H1 (cell line): Measurements from ENCODE around the gene HECTD4. TPM values are rescaled to one million over a fixed set of nuclear protein-coding genes. Genes with fewer than 3 reads are reported as not detected.

Experiments
- ASH2L ChIP-seq: fragments of 200-600, 300-600 bp; sonication (generic); IDR thresholded peaks from one replicate; pipeline ENCODE4 v1.7.1; 2017; ENCODE audit warnings: low read length
- BACH1 ChIP-seq: IDR thresholded peaks from 2 replicates; pipeline ENCODE4 v1.6.1; 2012; ENCODE audit warnings: low read length, improper control_type of control experiment
- CBX8 ChIP-seq: fragments of 300-800, 300-1000 bp; sonication (generic); IDR thresholded peaks from 2 replicates; pipeline ENCODE4 v1.7.1; 2016; ENCODE audit warnings: low read depth, low read length, borderline replicate concordance
- CHD1 ChIP-seq: IDR thresholded peaks from 2 replicates; pipeline ENCODE4 v1.6.1; 2012; ENCODE audit warnings: low read depth, low read length, improper control_type of control experiment
- CHD7 ChIP-seq: fragments of 300-600 bp; sonication (generic); IDR thresholded peaks from 2 replicates; pipeline ENCODE4 v1.7.1; 2012; ENCODE audit warnings: low read length, moderate library complexity, mild to moderate bottlenecking, inconsistent platforms; ENCODE audit not compliant: insufficient replicate concordance
- EZH2 ChIP-seq: fragments of 200-600 bp; sonication (generic); IDR thresholded peaks from 2 replicates; pipeline ENCODE4 v1.7.1; 2012; ENCODE audit warnings: low read depth, mild to moderate bottlenecking, moderate library complexity, low read length, inconsistent platforms; ENCODE audit not compliant: severe bottlenecking
- RXRA ChIP-seq: IDR thresholded peaks from 2 replicates; pipeline ENCODE4 v1.6.1; 2011; ENCODE audit warnings: low read depth, mild to moderate bottlenecking, low read length, moderate library complexity; ENCODE audit not compliant: insufficient read depth
- polyA plus RNA-seq, 7 experiments: library from polyadenylated mRNA; depleted of rRNA in 3 of 7; stranded (reverse) in 5 of 7; unstranded in 2 of 7; fragments of >200 nt in 5 of 7; fragments of 200-250 nt in 2 of 7; gene quantifications; 1 replicate in 5 of 7; 2 replicates in 1 of 7; 4 replicates in 1 of 7; pipeline versions ENCODE4 v1.2.1 to v1.2.3, GENCODE V29; 2011 to 2013; ENCODE audit warnings: missing spikeins in 2 of 7, mixed read lengths in 2 of 7
- total RNA-seq: library from RNA; stranded (reverse); fragmentation: NEBNext Ultra II Directional; extraction: Animal tissue kit (Norgen Biotek cat#: 25700); gene quantifications from 2 replicates; pipeline ENCODE4 v1.2.1, GENCODE V29; 2021
- TF ChIP-seq, protein P1 (sequence below): IDR thresholded peaks from 2 replicates; pipeline ENCODE4 v1.6.1; 2012; ENCODE audit warnings: low read length, inconsistent platforms

The HECTD4 gene
- total and polyA plus RNA-seq, 2 of the 8 experiments (the other 6 are each of a cell fraction or from before 2014, with no cell fraction given): 6.5 to 33.7 TPM

DNA sequence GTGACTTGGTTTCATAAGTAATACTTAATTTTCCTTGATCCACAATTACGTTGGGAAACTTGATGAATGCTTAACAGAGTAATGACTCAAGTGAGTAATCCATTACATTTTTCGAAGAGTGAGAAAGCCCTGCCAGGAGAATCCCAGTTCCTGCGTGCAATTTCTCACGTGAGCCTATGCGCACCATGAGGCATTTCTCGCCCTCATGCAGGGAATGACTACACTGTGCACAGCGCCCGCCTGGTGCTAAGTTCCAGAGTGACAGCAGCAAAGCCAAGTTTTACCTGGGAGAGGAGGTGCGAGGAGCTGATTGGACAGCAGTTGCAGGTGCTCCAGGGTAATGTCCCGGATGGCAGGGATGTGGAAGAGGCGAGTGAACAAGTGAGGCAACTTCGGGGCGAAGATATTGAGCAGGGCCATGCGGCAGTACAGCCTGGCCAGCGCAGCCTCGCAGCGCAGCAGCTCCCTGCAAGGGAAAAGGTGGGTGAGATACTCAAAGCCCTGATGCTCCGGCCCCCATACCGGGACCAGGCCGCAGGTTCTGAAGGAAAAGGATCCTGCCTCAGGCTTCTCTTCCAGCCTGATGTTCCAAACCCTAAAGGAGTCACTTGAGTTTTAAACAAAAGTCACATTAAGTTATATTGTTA, 187.5 kb downstream of the HECTD4 start (continued):
- TF ChIP-seq BACH1 (no peak), ASH2L (no peak), CHD7 (no peak), CHD1 (no peak), EZH2 (no peak), CBX8 (no peak), RXRA (no peak)
- TF ChIP-seq, protein P1, sequence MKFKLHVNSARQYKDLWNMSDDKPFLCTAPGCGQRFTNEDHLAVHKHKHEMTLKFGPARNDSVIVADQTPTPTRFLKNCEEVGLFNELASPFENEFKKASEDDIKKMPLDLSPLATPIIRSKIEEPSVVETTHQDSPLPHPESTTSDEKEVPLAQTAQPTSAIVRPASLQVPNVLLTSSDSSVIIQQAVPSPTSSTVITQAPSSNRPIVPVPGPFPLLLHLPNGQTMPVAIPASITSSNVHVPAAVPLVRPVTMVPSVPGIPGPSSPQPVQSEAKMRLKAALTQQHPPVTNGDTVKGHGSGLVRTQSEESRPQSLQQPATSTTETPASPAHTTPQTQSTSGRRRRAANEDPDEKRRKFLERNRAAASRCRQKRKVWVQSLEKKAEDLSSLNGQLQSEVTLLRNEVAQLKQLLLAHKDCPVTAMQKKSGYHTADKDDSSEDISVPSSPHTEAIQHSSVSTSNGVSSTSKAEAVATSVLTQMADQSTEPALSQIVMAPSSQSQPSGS: no peak
